GM12878 (cell line): Measurements from ENCODE around the gene ATXN1. TPM values are rescaled to one million over a fixed set of nuclear protein-coding genes. Genes with fewer than 3 reads are reported as not detected.

Experiments used
- ATAC-seq: fragments of 200-7000 bp; cut with Tn5 transposase; 3 replicates; pipeline ENCODE4 v1.9.1; 2020; ENCODE audit warnings: mild to moderate bottlenecking, moderate library complexity
- BruUV-seq: library from RNA; stranded (reverse); fragments of 400-500 nt; replicated peaks from 2 replicates; lab custom pipeline; 2021; lab: Mats Ljungman, UMichigan
- CTCF ChIA-PET: fragments of 300-600 bp; sonication (Branson Sonifier 250); formaldehyde crosslinking; extraction: SDS; loops from one replicate; lab custom pipeline; 2021; ENCODE audit warnings: inconsistent platforms; lab: Yijun Ruan, JAX
- POLR2A ChIA-PET: fragments of 350-600 bp; formaldehyde crosslinking; extraction: SDS; loops from one replicate; lab custom pipeline; 2021; ENCODE audit warnings: inconsistent platforms; lab: Charles Lee
- RAD21 ChIA-PET: fragments of 300-600 bp; sonication (Branson Sonifier 250); formaldehyde crosslinking; loops from one replicate; lab custom pipeline; 2023; ENCODE audit warnings: antibody characterized with exemption; ENCODE audit not compliant: unreplicated experiment; lab: Charles Lee
- SMC1A ChIA-PET: fragments of 300-600 bp; sonication (Branson Sonifier 250); formaldehyde crosslinking; loops from one replicate; lab custom pipeline; 2023; ENCODE audit not compliant: unreplicated experiment, uncharacterized antibody; lab: Charles Lee
- DNase-seq: peaks from one replicate; pipeline ENCODE4 v3.0.0-alpha.2; 2011; ENCODE audit warnings: low read depth, low spot score
- FAIRE-seq: peaks from 3 replicates; lab custom pipeline; 2011; peaks lifted over from hg19 to GRCh38; lab: Jason Lieb, UNC
- H2AFZ ChIP-seq: 2 replicates; pipeline ENCODE4 v1.6.0; 2011; ENCODE audit warnings: low read depth, low read length, control low read depth; ENCODE audit not compliant: control insufficient read depth
- H3K27ac ChIP-seq: 2 replicates; pipeline ENCODE4 v1.5.1; 2011; ENCODE audit warnings: control low read depth; ENCODE audit not compliant: control insufficient read depth, insufficient read depth
- H3K27me3 ChIP-seq, 2 experiments: replicated peaks in 1 of 2; 2 replicates each; pipeline versions ENCODE4 v1.6.0 to v1.6.1; 2011; ENCODE audit warnings: low read length in 1 of 2; ENCODE audit not compliant: control insufficient read depth in 2 of 2, insufficient read depth in 2 of 2
- H3K36me3 ChIP-seq, 2 experiments: 2 replicates each; pipeline ENCODE4 v1.5.1; 2011; ENCODE audit warnings: low read length in 1 of 2; ENCODE audit not compliant: control insufficient read depth in 2 of 2, insufficient read depth in 2 of 2
- H3K4me1 ChIP-seq: 2 replicates; pipeline ENCODE4 v1.6.1; 2011; ENCODE audit warnings: mild to moderate bottlenecking, low read length, moderate library complexity, mixed read lengths; ENCODE audit not compliant: control insufficient read depth, insufficient read depth
- H3K4me2 ChIP-seq: 2 replicates; pipeline ENCODE4 v1.6.0; 2011; ENCODE audit warnings: control low read depth; ENCODE audit not compliant: control insufficient read depth, insufficient read depth
- H3K4me3 ChIP-seq: fragments of 200-600 bp; sonication (generic); 2 replicates; pipeline ENCODE4 v1.5.1; 2016
- H3K79me2 ChIP-seq: 2 replicates; pipeline ENCODE4 v1.6.0; 2011; ENCODE audit warnings: low read length; ENCODE audit not compliant: control insufficient read depth, insufficient read depth
- H3K9ac ChIP-seq: 2 replicates; pipeline ENCODE4 v1.8.0; 2011; ENCODE audit warnings: low read length, control low read depth, mixed read lengths; ENCODE audit not compliant: control insufficient read depth, insufficient read depth
- H3K9me3 ChIP-seq: replicated peaks from 3 replicates; pipeline ENCODE4 v1.5.1; 2011; ENCODE audit warnings: mild to moderate bottlenecking, low read length; ENCODE audit not compliant: control insufficient read depth, insufficient read depth
- H4K20me1 ChIP-seq: 2 replicates; pipeline ENCODE4 v1.6.0; 2011; ENCODE audit not compliant: control insufficient read depth, insufficient read depth
- BCLAF1 ChIP-seq: fragments of 450-650 bp; IDR thresholded peaks from 2 replicates; pipeline ENCODE4 v1.6.1; 2017; ENCODE audit warnings: antibody characterized with exemption, mild to moderate bottlenecking, moderate library complexity
- BMI1 ChIP-seq: fragments of 450-650 bp; IDR thresholded peaks from 2 replicates; pipeline ENCODE4 v1.6.1; 2016; ENCODE audit warnings: mild to moderate bottlenecking, moderate library complexity, borderline replicate concordance
- E2F4 ChIP-seq: IDR thresholded peaks from 2 replicates; pipeline ENCODE4 v1.6.1; 2012; ENCODE audit warnings: low read depth, low read length, improper control_type of control experiment
- EZH2 ChIP-seq: IDR thresholded peaks from 2 replicates; pipeline ENCODE4 v1.6.1; 2012; ENCODE audit warnings: low read depth, mild to moderate bottlenecking, control low read depth, inconsistent platforms, low read length, borderline replicate concordance; ENCODE audit not compliant: control insufficient read depth
- IKZF2 ChIP-seq, 2 experiments: fragments of 450-650 bp; IDR thresholded peaks; 2 replicates each; pipeline ENCODE4 v1.6.1; 2017; ENCODE audit warnings: mild to moderate bottlenecking in 2 of 2, moderate library complexity in 2 of 2
- POLR2AphosphoS2 ChIP-seq: IDR thresholded peaks from 2 replicates; pipeline ENCODE4 v1.6.1; 2011; ENCODE audit warnings: low read depth, mild to moderate bottlenecking, low read length, improper control_type of control experiment, moderate library complexity
- RFX5 ChIP-seq: IDR thresholded peaks from 2 replicates; pipeline ENCODE4 v1.6.1; 2011; ENCODE audit warnings: low read depth, low read length, improper control_type of control experiment
- WGBS: methylation state at CpG from one replicate; pipeline ENCODE4 v1.1.6; 2016; ENCODE audit warnings: low lambda C conversion rate; ENCODE audit not compliant: insufficient replicate concordance, insufficient coverage; ENCODE audit errors: missing lambda C conversion rate; 5-methylcytosine and 5-hydroxymethylcytosine counted together
- in situ Hi-C: fragments of 300-500 bp; cut with MboI; formaldehyde crosslinking; loops from 9 replicates; pipeline ENCODE4 v1.14.3; 2018; ENCODE audit warnings: mixed read lengths
- intact Hi-C: fragments of 100-400 bp; cut with micrococcal nuclease; formaldehyde crosslinking; loops from one replicate; pipeline ENCODE4 v1.14.2; 2022; ENCODE audit not compliant: unreplicated experiment
- polyA plus RNA-seq, 11 experiments: library from polyadenylated mRNA; depleted of rRNA in 4 of 11; unstranded in 6 of 11; stranded (reverse) in 5 of 11; fragments of >200 nt; fragmentation: Nextera tagmentation in 4 of 11; fragmentation: Illumina TruSeq in 1 of 11; extraction: Ambion mirVana in 4 of 11; extraction: Trizol in 1 of 11; gene quantifications; 1 replicate in 1 of 11; 2 replicates in 10 of 11; pipeline versions ENCODE4 v1.2.1 to v1.2.3, GENCODE V29; 2011 to 2016; ENCODE audit warnings: inconsistent platforms in 2 of 11, missing spikeins in 2 of 11, low read depth in 1 of 11
- total RNA-seq, 4 experiments: library from RNA; depleted of rRNA in 3 of 4; stranded (reverse); fragments of >200 nt in 3 of 4; fragmentation: Illumina TruSeq in 1 of 4; extraction: Trizol in 1 of 4; gene quantifications; 2 replicates each; pipeline versions ENCODE4 v1.2.1 to v1.2.3, GENCODE V29; 2013 to 2021

ATXN1 gene
- total and polyA plus RNA-seq, 10 of the 15 experiments (the other 5 are each of a cell fraction or from before 2014, with no cell fraction given) = 12.2 to 51.2 (median 20.5) TPM

DNA sequence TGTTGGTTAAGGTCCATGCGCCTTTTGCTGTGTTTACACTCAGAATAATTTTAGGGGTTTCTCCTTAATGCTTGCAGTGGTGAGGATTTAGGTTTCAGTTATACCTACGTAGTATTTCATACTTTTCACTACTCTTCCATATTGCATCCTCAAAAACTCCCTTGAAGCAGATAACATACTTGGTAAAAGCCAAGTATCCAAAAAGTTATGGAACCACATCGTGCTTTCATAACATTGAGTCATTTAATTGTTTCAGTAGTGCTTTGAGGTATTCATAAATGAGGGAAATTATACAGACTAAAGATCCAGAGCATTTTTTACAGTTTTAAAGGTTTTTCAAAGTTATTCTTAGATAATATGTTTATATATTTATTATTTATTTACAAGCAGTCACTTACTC, 4.0 kb upstream of the ATXN1 start:
- FAIRE-seq (no peak), ATAC-seq (no peak), DNase-seq (no peak)
- no peak overlapping the region for H3K27ac ChIP-seq
- peaks cover 4% of the 10 kb centered on the region for H3K79me2 ChIP-seq
- no peaks in the 10 kb centered on the region for H3K27me3 ChIP-seq
- no peak overlapping the region for H2AFZ ChIP-seq
- H3K4me3 ChIP-seq = no peak overlapping the region
- ChIA-PET RAD21 (interaction anchor here (1.4 to 5.0 kb wide), 9 partner anchors 33 to 479 kb away, joined by 5 to 110 read pairs (median 33); no protein-coding TSS in a partner anchor), POLR2A (interaction anchor here (1.3 kb wide), 1 partner anchor 255 kb away, joined by 3 read pairs; no protein-coding TSS in a partner anchor), SMC1A (interaction anchor here (0.8 to 5.4 kb wide), 14 partner anchors 7 to 479 kb away, joined by 3 to 111 read pairs (median 15); no protein-coding TSS in a partner anchor), CTCF (interaction anchor here (0.7 to 9.1 kb wide), 17 partner anchors 8 to 480 kb away, joined by 3 to 174 read pairs (median 8); no protein-coding TSS in a partner anchor)
- no peak overlapping the region for H3K4me2 ChIP-seq
- intact Hi-C loops = loop anchor here (2.0 to 10.0 kb wide), 2 partner anchors 200 to 460 kb away; no protein-coding TSS in a partner anchor
- H3K9me3 ChIP-seq = no peaks in the 10 kb centered on the region
- no peaks in the 10 kb centered on the region for H3K36me3 ChIP-seq
- WGBS = 71% methylated on average over 3 of the region's 3 CpGs
- peaks cover 3% of the 10 kb centered on the region; the same call in 1 of the 2 replicates for H3K4me1 ChIP-seq
- in situ Hi-C loops = loop anchor here (5.0 to 10.0 kb wide), 2 partner anchors 350 to 428 kb away; no protein-coding TSS in a partner anchor
- H3K9ac ChIP-seq = no peak overlapping the region
- BruUV-seq = no TSS peak
- H4K20me1 ChIP-seq = no peaks in the 10 kb centered on the region
- TF ChIP-seq E2F4 (no peak), BMI1 (no peak), EZH2 (no peak), BCLAF1 (no peak), RFX5 (no peak), POLR2AphosphoS2 (no peak), IKZF2 (IDR thresholded peaks at IDR 0.05) (peak in 1 of 2 experiments; percentile 8; a peak in 1 of 4 replicates)
